ENCODE data around the gene RESP18. TPM values are rescaled to one million over a fixed set of nuclear protein-coding genes. Genes with fewer than 3 reads are reported as not detected.
"Not testable (repeated sequence)": the region's sequence is repeated elsewhere in the genome, so short reads cannot be mapped to it uniquely, and the experiment has no call there.

Gene RESP18
- total and polyA plus RNA-seq, 3 experiments from 2014 or later, result not detected

GRCh38 chr2:219314804-219315468 is 17.6 kb downstream of the RESP18 start:
- Mint-ChIP-seq H3K27ac (no peak overlapping the region), H3K4me1 (no peaks in the 10 kb centered on the region), H3K9me3 (peaks cover 0 to 3% (median 0%) of the 10 kb centered on the region in 5 donors), H3K4me3 (no peak overlapping the region), H3K27me3 (peaks cover 14 to 30% of the 10 kb centered on the region in 2 donors), H3K36me3 (no peaks in the 10 kb centered on the region)
- Histone ChIP-seq H3K36me3 (ENCODE audit: insufficient read depth, low read length) (no peaks in the 10 kb centered on the region), H3K4me3 (ENCODE audit: low read length) (no peak overlapping the region), H3K9me3 (ENCODE audit: low read length) (no peaks in the 10 kb centered on the region), H3K27ac (ENCODE audit: low read depth, low read length) (no peak overlapping the region), H3K27me3 (ENCODE audit: insufficient read depth, low read length, poor library complexity, severe bottlenecking) (peaks cover 3% of the 10 kb centered on the region), H3K4me1 (ENCODE audit: insufficient read depth, low read length) (no peaks in the 10 kb centered on the region)
- DNase-seq, result no peak
- CTCF ChIA-PET, result interaction anchor here (0.7 to 1.5 kb wide), 4 partner anchors 21 to 1142 kb away, joined by 3 to 7 read pairs (median 3); no protein-coding TSS in a partner anchor
- POLR2A ChIA-PET, result interaction anchor here (0.7 kb wide), 1 partner anchor 34 kb away, joined by 5 read pairs; no protein-coding TSS in a partner anchor

GRCh38 chr2:219312683-219313263 is 19.8 kb downstream of the RESP18 start:
- H3K4me3 Mint-ChIP-seq; H3K9me3 Mint-ChIP-seq; H3K36me3 Mint-ChIP-seq; H3K4me3 ChIP-seq (ENCODE audit: low read length); H3K36me3 ChIP-seq (ENCODE audit: insufficient read depth, low read length); H3K27ac Mint-ChIP-seq; H3K9me3 ChIP-seq (ENCODE audit: low read length); H3K4me1 ChIP-seq (ENCODE audit: insufficient read depth, low read length); DNase-seq; H3K27ac ChIP-seq (ENCODE audit: low read depth, low read length); H3K4me1 Mint-ChIP-seq; POLR2A ChIA-PET: not testable (repeated sequence)
- H3K27me3 Mint-ChIP-seq, result peaks cover 26 to 43% of the 10 kb centered on the region in 2 donors
- peaks cover 16% of the 10 kb centered on the region for H3K27me3 ChIP-seq (ENCODE audit: insufficient read depth, low read length, poor library complexity, severe bottlenecking)
- CTCF ChIA-PET, result interaction anchor here (1.5 kb wide), 1 partner anchor 153 kb away, joined by 3 read pairs; no protein-coding TSS in a partner anchor

- POLR2A ChIA-PET, result interaction anchor here (0.6 kb wide), 2 partner anchors 55 to 133 kb away, joined by 3 read pairs; partner anchors contain the start of gene CNPPD1
- H3K4me3 Mint-ChIP-seq, result peak within 1 kb of the TSS in 1 of 7 donors; percentile 34
- peaks cover 38 to 69% of the 10 kb centered on the region in 2 donors for H3K27me3 Mint-ChIP-seq
Measured at GRCh38 chr2:219309278-219309677, 23.3 kb downstream of the RESP18 start, which contains the start of gene PTPRN. PTPRN (minus strand) TSS chr2:219309401; CDS start chr2:219309332, 69 bp downstream.

GRCh38 chr2:219308142-219309101 is 24.1 kb downstream of the RESP18 start:
- peaks cover 28% of the 10 kb centered on the region for H3K27me3 ChIP-seq (ENCODE audit: insufficient read depth, low read length, poor library complexity, severe bottlenecking)
- Mint-ChIP-seq H3K4me1 (peaks cover 0 to 5% (median 0%) of the 10 kb centered on the region in 3 donors), H3K36me3 (peaks cover 0 to 1% (median 0%) of the 10 kb centered on the region in 3 donors), H3K9me3 (peaks cover 0 to 9% (median 0%) of the 10 kb centered on the region in 5 donors), H3K4me3 (peak overlapping the region in 1 of 7 donors; percentile 34), H3K27ac (peak overlapping the region in 1 of 8 donors; percentile 37), H3K27me3 (peaks cover 39 to 70% of the 10 kb centered on the region in 2 donors)
- ChIA-PET POLR2A (interaction anchor here (0.6 kb wide), 2 partner anchors 132 to 236 kb away, joined by 3 read pairs; partner anchors contain the start of gene CNPPD1), CTCF (interaction anchor here (0.8 to 2.5 kb wide), 3 partner anchors 9 to 279 kb away, joined by 3 to 14 read pairs (median 7); no protein-coding TSS in a partner anchor)
- DNase-seq, result peak; percentile 38 to 78 (median 58)
- no peak overlapping the region for H3K4me3 ChIP-seq (ENCODE audit: low read length)
- no peaks in the 10 kb centered on the region for H3K36me3 ChIP-seq (ENCODE audit: insufficient read depth, low read length)
- no peaks in the 10 kb centered on the region for H3K9me3 ChIP-seq (ENCODE audit: low read length)
- H3K27ac ChIP-seq (ENCODE audit: low read depth, low read length), result no peak overlapping the region
- H3K4me1 ChIP-seq (ENCODE audit: insufficient read depth, low read length), result no peaks in the 10 kb centered on the region

More at GRCh38 chr2:219309278-219309677, 23.3 kb downstream of the RESP18 start, which contains the start of gene PTPRN:
- CTCF ChIA-PET, result interaction anchor here (0.8 to 2.5 kb wide), 4 partner anchors 10 to 330 kb away, joined by 3 to 14 read pairs (median 5); no protein-coding TSS in a partner anchor
- no peaks in the 10 kb centered on the region for H3K36me3 ChIP-seq (ENCODE audit: insufficient read depth, low read length)
- no peaks in the 10 kb centered on the region for H3K9me3 ChIP-seq (ENCODE audit: low read length)
- no peak within 1 kb of the TSS for H3K27ac ChIP-seq (ENCODE audit: low read depth, low read length)
- H3K4me3 ChIP-seq (ENCODE audit: low read length), result no peak within 1 kb of the TSS
- Mint-ChIP-seq H3K27ac (peak within 1 kb of the TSS in 1 of 8 donors; percentile 37), H3K9me3 (peaks cover 0 to 9% (median 0%) of the 10 kb centered on the region in 5 donors), H3K36me3 (peaks cover 0 to 1% (median 0%) of the 10 kb centered on the region in 3 donors), H3K4me1 (peaks cover 0 to 5% (median 0%) of the 10 kb centered on the region in 3 donors)
- H3K4me1 ChIP-seq (ENCODE audit: insufficient read depth, low read length), result no peaks in the 10 kb centered on the region
- peaks cover 28% of the 10 kb centered on the region for H3K27me3 ChIP-seq (ENCODE audit: insufficient read depth, low read length, poor library complexity, severe bottlenecking)
- no peak for DNase-seq

GRCh38 chr2:219306047-219306446 is 26.5 kb downstream of the RESP18 start:
- Mint-ChIP-seq H3K9me3 (peaks cover 0 to 9% (median 0%) of the 10 kb centered on the region in 5 donors), H3K4me1 (peaks cover 0 to 5% (median 0%) of the 10 kb centered on the region in 3 donors), H3K27ac (no peak overlapping the region), H3K27me3 (peaks cover 49 to 81% of the 10 kb centered on the region in 2 donors), H3K36me3 (peaks cover 0 to 1% (median 0%) of the 10 kb centered on the region in 3 donors), H3K4me3 (no peak overlapping the region)
- Histone ChIP-seq H3K9me3 (ENCODE audit: low read length) (no peaks in the 10 kb centered on the region), H3K36me3 (ENCODE audit: insufficient read depth, low read length) (no peaks in the 10 kb centered on the region), H3K4me3 (ENCODE audit: low read length) (no peak overlapping the region), H3K27ac (ENCODE audit: low read depth, low read length) (no peak overlapping the region), H3K27me3 (ENCODE audit: insufficient read depth, low read length, poor library complexity, severe bottlenecking) (peaks cover 28% of the 10 kb centered on the region), H3K4me1 (ENCODE audit: insufficient read depth, low read length) (no peaks in the 10 kb centered on the region)
- POLR2A ChIA-PET, result no interaction called here
- CTCF ChIA-PET, result interaction anchor here (2.1 kb wide), 1 partner anchor 11 kb away, joined by 11 read pairs; no protein-coding TSS in a partner anchor
- DNase-seq, result no peak

DNA sequence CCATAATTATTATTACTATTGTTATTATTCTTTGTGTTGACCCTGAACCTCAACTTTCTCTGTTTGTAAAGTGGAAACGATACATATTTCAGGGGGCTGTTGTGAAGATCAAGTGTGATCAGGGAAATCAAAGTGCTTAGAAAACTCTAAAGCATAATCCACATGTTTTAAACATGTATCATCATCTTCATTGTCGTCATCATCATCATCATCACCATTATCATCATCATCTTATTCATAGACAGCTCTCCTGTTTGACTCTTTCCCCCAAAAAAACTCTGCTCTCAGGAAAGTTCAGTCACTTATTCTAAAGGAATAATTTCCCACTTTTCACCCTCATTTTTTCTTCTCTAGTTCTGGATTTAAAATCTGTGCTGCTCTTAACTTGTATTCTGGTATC is 28.3 kb downstream of the RESP18 start:
- POLR2A ChIA-PET, result no interaction called here
- Histone ChIP-seq H3K4me3 (ENCODE audit: low read length) (no peak overlapping the region), H3K36me3 (ENCODE audit: insufficient read depth, low read length) (no peaks in the 10 kb centered on the region), H3K4me1 (ENCODE audit: insufficient read depth, low read length) (no peaks in the 10 kb centered on the region), H3K27ac (ENCODE audit: low read depth, low read length) (no peak overlapping the region), H3K27me3 (ENCODE audit: insufficient read depth, low read length, poor library complexity, severe bottlenecking) (peaks cover 23% of the 10 kb centered on the region), H3K9me3 (ENCODE audit: low read length) (no peaks in the 10 kb centered on the region)
- no peak overlapping the region for H3K4me3 Mint-ChIP-seq
- CTCF ChIA-PET, result interaction anchor here (1.3 to 2.1 kb wide), 3 partner anchors 9 to 246 kb away, joined by 4 to 11 read pairs (median 6); no protein-coding TSS in a partner anchor
- peaks cover 0 to 2% (median 0%) of the 10 kb centered on the region in 5 donors for H3K9me3 Mint-ChIP-seq
- H3K4me1 Mint-ChIP-seq, result no peaks in the 10 kb centered on the region
- no peak overlapping the region for H3K27ac Mint-ChIP-seq
- H3K36me3 Mint-ChIP-seq, result peaks cover 0 to 1% (median 0%) of the 10 kb centered on the region in 3 donors
- DNase-seq, result no peak
- H3K27me3 Mint-ChIP-seq, result peaks cover 43 to 73% of the 10 kb centered on the region in 2 donors

DNA sequence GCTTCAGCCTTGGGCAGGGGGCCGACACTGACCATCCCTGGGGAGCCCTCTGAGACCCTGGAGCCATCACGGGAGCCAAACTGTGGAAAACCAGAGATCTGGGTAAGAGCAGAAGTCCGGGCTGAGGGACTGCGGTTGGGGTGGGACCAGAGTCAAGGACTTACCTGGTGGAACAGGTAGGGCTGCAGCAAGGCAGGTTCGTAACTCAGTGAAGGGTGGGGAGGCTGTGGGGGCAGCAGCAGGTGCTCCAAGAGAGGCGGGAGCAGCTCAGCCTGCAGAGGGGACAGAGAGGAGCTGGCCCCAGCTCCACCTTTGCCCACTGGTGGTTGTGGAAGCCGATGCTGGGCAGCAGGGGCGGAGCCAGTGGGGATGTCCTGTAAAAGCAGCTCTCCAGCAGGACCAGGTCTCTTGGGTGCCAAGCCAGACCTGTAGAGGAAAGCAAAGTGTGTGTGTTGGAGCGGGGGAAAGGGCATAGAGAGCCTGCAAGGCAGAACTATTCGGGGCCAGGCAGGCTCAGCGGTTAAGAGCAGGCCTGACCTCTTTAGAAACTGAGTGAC is 30.1 kb downstream of the RESP18 start:
- no peak overlapping the region for H3K27ac Mint-ChIP-seq
- CTCF ChIA-PET, result interaction anchor here (1.0 to 2.0 kb wide), 5 partner anchors 7 to 143 kb away, joined by 3 to 8 read pairs (median 5); partner anchors contain the start of gene TUBA4A
- DNase-seq, result no peak

More for the DNA sequence above, 30.1 kb downstream of the RESP18 start:
- H3K9me3 Mint-ChIP-seq, result peaks cover 0 to under 1% (median 0%) of the 10 kb centered on the region in 5 donors
- Histone ChIP-seq H3K27ac (ENCODE audit: low read depth, low read length) (no peak overlapping the region), H3K36me3 (ENCODE audit: insufficient read depth, low read length) (no peaks in the 10 kb centered on the region), H3K4me3 (ENCODE audit: low read length) (no peak overlapping the region), H3K4me1 (ENCODE audit: insufficient read depth, low read length) (peaks cover 5% of the 10 kb centered on the region), H3K9me3 (ENCODE audit: low read length) (no peaks in the 10 kb centered on the region), H3K27me3 (ENCODE audit: insufficient read depth, low read length, poor library complexity, severe bottlenecking) (peaks cover 13% of the 10 kb centered on the region)
- H3K27me3 Mint-ChIP-seq, result peaks cover 36 to 65% of the 10 kb centered on the region in 2 donors
- peaks cover 0 to 1% (median 0%) of the 10 kb centered on the region in 3 donors for H3K36me3 Mint-ChIP-seq
- POLR2A ChIA-PET, result no interaction called here
- H3K4me1 Mint-ChIP-seq, result peaks cover 0 to 5% (median 0%) of the 10 kb centered on the region in 3 donors
- no peak overlapping the region for H3K4me3 Mint-ChIP-seq
